Stimulated activated effector memory CD8-positive, alpha-beta T cell treated with anti-CD3 and anti-CD28 coated beads, Interleukin-12 subunit alpha, Interleukin-12 subunit beta, amount 100 ng/mL, for 72 hours (primary cell): ENCODE measurements around the gene CD58.
A peak's percentile ranks its signal among the peaks of the same experiment; 100 is the strongest.
"Not testable (repeated sequence)": the region's sequence is repeated elsewhere in the genome, so short reads cannot be mapped to it uniquely, and the experiment has no call there.

Experiments
- ATAC-seq: fragments of 150-1000 bp; cut with Tn5 transposase; 2 replicates; pipeline ENCODE4 v1.10.0; 2021
- DNase-seq, 2 donors: peaks; one replicate each; pipeline ENCODE4 v3.0.0; 2021 to 2022; ENCODE audit warnings: low spot score in 2 of 2
- H3K27ac Mint-ChIP-seq: one replicate; pipeline ENCODE4 v1.8.0; 2022; ENCODE audit warnings: mild to moderate bottlenecking, mixed read lengths
- H3K36me3 Mint-ChIP-seq: one replicate; pipeline ENCODE4 v1.8.0; 2022; ENCODE audit warnings: mild to moderate bottlenecking, mixed read lengths
- H3K4me1 Mint-ChIP-seq: one replicate; pipeline ENCODE4 v1.8.0; 2022; ENCODE audit warnings: mixed read lengths
- H3K4me3 Mint-ChIP-seq: one replicate; pipeline ENCODE4 v1.8.0; 2022; ENCODE audit warnings: mild to moderate bottlenecking, mixed read lengths
- H3K9me3 Mint-ChIP-seq: one replicate; pipeline ENCODE4 v1.8.0; 2022; ENCODE audit warnings: mixed read lengths

The CD58 gene

GRCh38 chr1:116567790-116568661 is 2.8 kb downstream of the CD58 start:
- H3K9me3 Mint-ChIP-seq: peaks cover 3% of the 10 kb centered on the region
- peaks cover 78% of the 10 kb centered on the region for H3K4me1 Mint-ChIP-seq
- no peak overlapping the region for H3K27ac Mint-ChIP-seq
- ATAC-seq (no peak), DNase-seq (no peak)
- peak overlapping the region; percentile 98 for H3K4me3 Mint-ChIP-seq
- peaks cover 54% of the 10 kb centered on the region for H3K36me3 Mint-ChIP-seq

DNA sequence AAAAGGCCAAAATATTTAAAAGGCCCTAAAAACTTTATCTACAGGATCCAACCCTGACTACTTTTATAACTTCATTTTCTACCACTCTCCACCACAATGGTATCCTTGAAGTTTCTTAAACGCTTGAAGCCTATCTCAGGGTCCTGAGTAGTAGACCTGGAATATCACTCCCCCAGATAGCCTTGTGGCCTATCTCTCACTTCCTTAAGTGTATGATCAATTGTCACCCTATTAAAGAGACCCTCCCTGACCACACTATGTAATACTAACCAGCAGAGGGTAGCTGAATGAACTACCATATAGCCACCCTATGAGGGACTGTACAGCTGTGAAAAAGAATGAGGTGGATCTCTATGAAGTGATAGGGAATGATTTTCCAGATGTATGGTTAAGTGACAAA is 5.6 kb downstream of the CD58 start:
- peaks cover 3% of the 10 kb centered on the region for H3K9me3 Mint-ChIP-seq
- H3K4me3 Mint-ChIP-seq: peak overlapping the region; percentile 8
- DNase-seq: no peak
- peaks cover 91% of the 10 kb centered on the region for H3K4me1 Mint-ChIP-seq
- no peak for ATAC-seq
- peaks cover 72% of the 10 kb centered on the region for H3K36me3 Mint-ChIP-seq
- H3K27ac Mint-ChIP-seq: peak overlapping the region; percentile 19

DNA sequence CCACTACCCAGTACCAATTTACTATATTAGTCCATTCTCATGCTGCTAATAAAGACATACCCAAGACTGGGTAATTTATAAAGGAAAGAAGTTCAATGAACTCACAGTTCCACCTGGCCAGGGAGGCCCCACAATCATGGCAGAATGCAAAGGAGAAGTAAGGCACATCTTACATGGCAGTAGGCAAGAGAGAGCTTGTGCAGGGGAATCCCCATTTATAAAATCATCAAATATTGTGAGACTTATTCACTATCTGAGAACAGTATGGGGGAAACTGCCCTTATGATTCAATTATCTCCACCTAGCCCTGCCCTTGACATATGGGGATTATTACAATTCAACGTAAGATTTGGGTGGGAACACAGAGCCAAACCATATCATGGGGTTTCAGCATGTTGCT is 6.4 kb downstream of the CD58 start:
- Mint-ChIP-seq H3K27ac (peak overlapping the region; percentile 19), H3K36me3 (peaks cover 65% of the 10 kb centered on the region), H3K4me1 (peaks cover 93% of the 10 kb centered on the region), H3K4me3 (peak overlapping the region; percentile 8), H3K9me3 (peaks cover 3% of the 10 kb centered on the region)
- no peak for ATAC-seq
- DNase-seq: no peak

GRCh38 chr1:116562465-116562864 is 8.4 kb downstream of the CD58 start:
- not testable (repeated sequence) for DNase-seq, H3K27ac Mint-ChIP-seq, H3K9me3 Mint-ChIP-seq, ATAC-seq, H3K4me3 Mint-ChIP-seq
- H3K36me3 Mint-ChIP-seq: peaks cover 71% of the 10 kb centered on the region
- peaks cover 93% of the 10 kb centered on the region for H3K4me1 Mint-ChIP-seq

GRCh38 chr1:116561563-116561962 is 9.3 kb downstream of the CD58 start:
- DNase-seq: no peak

GRCh38 chr1:116560704-116561490 is 9.9 kb downstream of the CD58 start:
- H3K4me1 Mint-ChIP-seq: peaks cover 92% of the 10 kb centered on the region
- ATAC-seq: no peak
- no peak for DNase-seq
- H3K27ac Mint-ChIP-seq: peak overlapping the region; percentile 6
- peaks cover 75% of the 10 kb centered on the region for H3K36me3 Mint-ChIP-seq
- H3K9me3 Mint-ChIP-seq: peaks cover 3% of the 10 kb centered on the region
- peak overlapping the region; percentile 50 for H3K4me3 Mint-ChIP-seq

More at GRCh38 chr1:116561563-116561962, 9.3 kb downstream of the CD58 start:
- H3K4me3 Mint-ChIP-seq: peak overlapping the region; percentile 50
- H3K27ac Mint-ChIP-seq: no peak overlapping the region
- no peak for ATAC-seq
- H3K9me3 Mint-ChIP-seq: peaks cover 3% of the 10 kb centered on the region
- H3K36me3 Mint-ChIP-seq: peaks cover 75% of the 10 kb centered on the region
- H3K4me1 Mint-ChIP-seq: peaks cover 93% of the 10 kb centered on the region

DNA sequence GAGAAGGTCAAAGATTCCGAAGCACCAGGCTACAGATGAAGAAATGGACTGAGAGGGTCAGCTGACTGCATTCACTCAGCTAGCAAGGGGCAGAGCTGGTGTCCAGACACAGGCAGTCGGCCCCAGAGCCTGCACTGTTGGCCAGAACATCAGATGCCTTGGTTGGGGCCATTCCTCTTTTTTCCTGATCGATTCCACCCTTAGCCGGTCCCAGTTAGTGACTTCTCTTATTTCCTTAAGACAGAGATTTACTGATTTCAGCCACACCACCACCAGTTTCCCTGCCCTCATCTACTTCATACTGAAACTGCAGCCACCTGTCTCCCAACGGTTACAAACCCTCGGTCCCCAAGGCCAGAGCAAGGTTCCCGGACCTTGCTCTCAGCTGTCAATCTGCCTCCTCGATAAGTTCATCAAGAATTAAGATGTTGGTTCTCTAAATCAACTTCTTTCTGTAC is 11.5 kb downstream of the CD58 start:
- peak overlapping the region; percentile 94 for H3K27ac Mint-ChIP-seq
- peaks cover 92% of the 10 kb centered on the region for H3K4me1 Mint-ChIP-seq
- peaks cover 72% of the 10 kb centered on the region for H3K36me3 Mint-ChIP-seq
- H3K4me3 Mint-ChIP-seq: peak overlapping the region; percentile 50
- no peak for ATAC-seq
- no peak for DNase-seq
- H3K9me3 Mint-ChIP-seq: peaks cover 2% of the 10 kb centered on the region

DNA sequence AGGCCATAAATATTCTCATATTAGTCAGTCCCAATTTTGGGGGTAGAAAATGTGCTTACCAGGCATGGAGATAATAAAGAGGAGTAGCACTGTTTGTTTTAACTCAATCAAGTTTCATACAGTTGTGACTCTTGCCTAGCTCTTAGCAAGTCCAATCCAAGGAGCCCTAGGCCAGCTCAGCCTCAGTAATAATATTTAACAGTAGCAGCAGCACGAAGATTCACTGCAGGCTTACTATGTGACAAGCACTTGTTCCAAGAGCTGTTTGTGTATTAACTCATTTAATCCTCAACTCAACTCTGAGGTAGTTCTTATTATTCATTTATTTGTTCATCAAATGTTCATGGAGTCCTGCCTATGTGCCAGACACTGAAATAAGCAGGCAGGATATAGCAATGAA is 12.3 kb downstream of the CD58 start:
- Mint-ChIP-seq H3K36me3 (peaks cover 69% of the 10 kb centered on the region), H3K9me3 (no peaks in the 10 kb centered on the region), H3K4me3 (peak overlapping the region; percentile 50), H3K4me1 (peaks cover 89% of the 10 kb centered on the region), H3K27ac (peak overlapping the region; percentile 94)
- ATAC-seq (no peak), DNase-seq (no peak)

- no peak for DNase-seq
- peaks cover 89% of the 10 kb centered on the region for H3K4me1 Mint-ChIP-seq
- no peaks in the 10 kb centered on the region for H3K9me3 Mint-ChIP-seq
- H3K27ac Mint-ChIP-seq: peak overlapping the region; percentile 94
- no peak for ATAC-seq
- peaks cover 69% of the 10 kb centered on the region for H3K36me3 Mint-ChIP-seq
- peak overlapping the region; percentile 50 for H3K4me3 Mint-ChIP-seq
These were observed 12.7 kb downstream of the CD58 start for GRCh38 chr1:116558140-116558549.

DNA sequence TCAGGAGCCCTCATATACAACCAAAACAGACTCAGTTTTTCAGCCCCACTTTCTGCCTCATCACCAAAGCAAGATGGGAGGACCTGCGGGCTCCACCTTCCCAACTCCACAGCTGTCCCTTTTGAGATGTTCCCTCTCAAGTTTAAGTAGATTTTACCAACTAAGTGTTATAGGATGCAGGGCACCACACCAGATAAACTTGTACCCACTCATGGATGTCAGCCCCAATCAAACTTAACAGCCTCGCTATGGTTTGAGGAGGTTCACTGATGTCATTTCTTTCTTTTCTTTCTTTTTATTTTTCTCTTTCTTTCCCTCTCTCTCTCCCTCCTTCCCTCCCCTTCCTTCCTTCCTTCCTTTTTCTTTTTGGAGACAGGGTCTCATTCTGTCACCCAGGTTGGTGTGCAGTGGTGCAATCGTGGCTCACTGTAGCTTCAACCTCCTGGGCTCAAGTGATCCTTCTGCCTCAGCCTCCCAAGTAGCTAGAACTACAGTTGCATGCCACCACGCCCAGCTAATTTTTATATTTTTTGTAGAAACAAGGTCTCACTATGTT is 13.4 kb downstream of the CD58 start:
- peak overlapping the region; percentile 94 for H3K27ac Mint-ChIP-seq
- H3K36me3 Mint-ChIP-seq: peaks cover 70% of the 10 kb centered on the region
- peaks cover 85% of the 10 kb centered on the region for H3K4me1 Mint-ChIP-seq
- DNase-seq: no peak
- no peaks in the 10 kb centered on the region for H3K9me3 Mint-ChIP-seq
- ATAC-seq: no peak
- peak overlapping the region; percentile 50 for H3K4me3 Mint-ChIP-seq

- peaks cover 76% of the 10 kb centered on the region for H3K36me3 Mint-ChIP-seq
- peak overlapping the region; percentile 50 for H3K4me3 Mint-ChIP-seq
- H3K27ac Mint-ChIP-seq: peak overlapping the region; percentile 94
- H3K4me1 Mint-ChIP-seq: peaks cover 86% of the 10 kb centered on the region
- peak; percentile 98 for ATAC-seq
- H3K9me3 Mint-ChIP-seq: no peaks in the 10 kb centered on the region
- DNase-seq: peak; percentile 56 to 85
These were observed 14.4 kb downstream of the CD58 start for GRCh38 chr1:116556289-116557006.

- DNase-seq: no peak
These were observed 15.9 kb downstream of the CD58 start for GRCh38 chr1:116554924-116555323.

GRCh38 chr1:116553386-116554115 is 17.3 kb downstream of the CD58 start:
- Mint-ChIP-seq H3K9me3 (no peaks in the 10 kb centered on the region), H3K4me3 (peak overlapping the region; percentile 38), H3K27ac (peak overlapping the region; percentile 74), H3K4me1 (peaks cover 84% of the 10 kb centered on the region), H3K36me3 (peaks cover 75% of the 10 kb centered on the region)
- DNase-seq (no peak), ATAC-seq (no peak)

More at GRCh38 chr1:116554924-116555323, 15.9 kb downstream of the CD58 start:
- peak overlapping the region; percentile 94 for H3K27ac Mint-ChIP-seq
- peak overlapping the region; percentile 50 for H3K4me3 Mint-ChIP-seq
- H3K9me3 Mint-ChIP-seq: no peaks in the 10 kb centered on the region
- peaks cover 76% of the 10 kb centered on the region for H3K36me3 Mint-ChIP-seq
- no peak for ATAC-seq
- peaks cover 84% of the 10 kb centered on the region for H3K4me1 Mint-ChIP-seq

GRCh38 chr1:116546354-116546977 is 24.4 kb downstream of the CD58 start:
- H3K4me1 Mint-ChIP-seq: peaks cover 87% of the 10 kb centered on the region
- peak overlapping the region; percentile 83 for H3K4me3 Mint-ChIP-seq

More at GRCh38 chr1:116546354-116546977, 24.4 kb downstream of the CD58 start:
- ATAC-seq (peak; percentile 44), DNase-seq (no peak)
- Mint-ChIP-seq H3K27ac (peak overlapping the region; percentile 98), H3K9me3 (no peaks in the 10 kb centered on the region), H3K36me3 (peaks cover 79% of the 10 kb centered on the region)
